A673 (cell line): ENCODE data around the gene MEGF6.

Experiments
- EZH2 ChIP-seq: fragments of 200-600 bp; sonication (generic); IDR thresholded peaks from 2 replicates; pipeline ENCODE4 v1.6.1; 2017; ENCODE audit warnings: borderline replicate concordance, low read depth, mild to moderate bottlenecking, mixed read lengths, antibody characterized with exemption, low read length; ENCODE audit not compliant: poor library complexity, severe bottlenecking
- TF ChIP-seq, protein P1 (sequence below): fragments of 300-800, 200-600 bp; sonication (generic); conservative IDR thresholded peaks from 2 replicates; pipeline ENCODE4 v1.5.1; 2017; ENCODE audit warnings: low read depth, mild to moderate bottlenecking, antibody characterized with exemption, low read length, moderate library complexity, mixed read lengths

DNA sequence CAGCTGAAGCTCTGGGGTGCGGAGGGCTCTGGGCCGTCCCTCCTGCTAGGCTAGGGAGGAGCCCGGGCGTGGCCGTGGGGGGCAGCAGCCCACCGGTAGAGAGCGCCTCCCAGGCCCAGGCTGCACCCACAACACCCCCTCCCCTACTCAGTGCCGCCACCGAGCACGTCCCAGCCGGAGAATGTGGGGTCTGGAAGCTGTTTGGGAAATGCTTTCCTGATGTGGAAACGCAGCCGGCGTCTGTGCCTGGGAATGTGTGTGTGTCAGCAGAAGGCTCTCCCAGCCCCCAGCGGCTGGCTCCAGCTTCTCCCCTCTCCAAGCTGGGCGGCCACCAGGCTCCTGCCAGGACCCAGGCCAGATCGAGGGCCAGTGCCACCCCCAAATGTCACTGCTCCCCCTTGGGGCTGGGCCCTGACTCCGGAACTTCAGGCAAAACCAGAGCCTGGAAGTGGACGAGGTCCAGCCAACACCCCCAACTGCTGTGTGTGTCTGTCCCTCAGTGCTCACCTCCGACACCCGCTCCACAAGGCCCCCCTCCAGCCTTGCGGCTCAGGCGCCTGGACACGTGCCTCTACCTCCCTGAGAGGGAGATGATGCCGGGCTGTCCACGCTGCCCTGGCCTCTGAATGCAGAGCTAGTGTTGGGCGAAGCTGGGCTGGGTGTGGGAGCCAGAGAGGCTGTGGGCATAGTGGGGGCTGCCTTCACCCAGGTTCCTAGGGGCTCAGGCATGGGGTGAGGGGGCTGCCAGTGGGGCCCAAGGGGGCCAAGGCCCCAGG, 74.7 kb downstream of the MEGF6 start:
- no peak for TF ChIP-seq EZH2
- TF ChIP-seq, protein P1, sequence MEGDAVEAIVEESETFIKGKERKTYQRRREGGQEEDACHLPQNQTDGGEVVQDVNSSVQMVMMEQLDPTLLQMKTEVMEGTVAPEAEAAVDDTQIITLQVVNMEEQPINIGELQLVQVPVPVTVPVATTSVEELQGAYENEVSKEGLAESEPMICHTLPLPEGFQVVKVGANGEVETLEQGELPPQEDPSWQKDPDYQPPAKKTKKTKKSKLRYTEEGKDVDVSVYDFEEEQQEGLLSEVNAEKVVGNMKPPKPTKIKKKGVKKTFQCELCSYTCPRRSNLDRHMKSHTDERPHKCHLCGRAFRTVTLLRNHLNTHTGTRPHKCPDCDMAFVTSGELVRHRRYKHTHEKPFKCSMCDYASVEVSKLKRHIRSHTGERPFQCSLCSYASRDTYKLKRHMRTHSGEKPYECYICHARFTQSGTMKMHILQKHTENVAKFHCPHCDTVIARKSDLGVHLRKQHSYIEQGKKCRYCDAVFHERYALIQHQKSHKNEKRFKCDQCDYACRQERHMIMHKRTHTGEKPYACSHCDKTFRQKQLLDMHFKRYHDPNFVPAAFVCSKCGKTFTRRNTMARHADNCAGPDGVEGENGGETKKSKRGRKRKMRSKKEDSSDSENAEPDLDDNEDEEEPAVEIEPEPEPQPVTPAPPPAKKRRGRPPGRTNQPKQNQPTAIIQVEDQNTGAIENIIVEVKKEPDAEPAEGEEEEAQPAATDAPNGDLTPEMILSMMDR = no peak
